Heart right ventricle (tissue), 16 donors: ENCODE results near the gene CNPY2. TPM values are rescaled to one million over a fixed set of nuclear protein-coding genes. Genes with fewer than 3 reads are reported as not detected.

Experiments
- ATAC-seq, 8 donors: fragments of 200-7000 bp; cut with Tn5 transposase; one replicate each; pipeline ENCODE4 v1.9.1; 2020; ENCODE audit warnings: mild to moderate bottlenecking in 8 of 8, moderate library complexity in 8 of 8, moderate number of reproducible peaks in 1 of 8
- DNase-seq, 2 donors: peaks; one replicate each; pipeline ENCODE4 v3.0.0-alpha.2; 2020
- H3K27ac ChIP-seq, 10 donors: fragments of 200-600 bp; sonication (generic) in 2 of 10; one replicate each; pipeline versions ENCODE4 v1.5.0 to v1.8.0; 2020 to 2022; ENCODE audit warnings: mild to moderate bottlenecking in 3 of 10
- H3K27me3 ChIP-seq, 7 donors: fragments of 200-600 bp; one replicate each; pipeline ENCODE4 v1.8.0; 2021 to 2022; ENCODE audit warnings: mild to moderate bottlenecking in 2 of 7
- H3K36me3 ChIP-seq, 9 donors: fragments of 200-600 bp; sonication (generic) in 1 of 9; one replicate each; pipeline versions ENCODE4 v1.5.0 to v1.8.0; 2020 to 2022; ENCODE audit warnings: mild to moderate bottlenecking in 2 of 9
- H3K4me1 ChIP-seq, 9 donors: fragments of 200-600 bp; sonication (generic) in 1 of 9; one replicate each; pipeline versions ENCODE4 v1.5.0 to v1.8.0; 2020 to 2022; ENCODE audit warnings: mild to moderate bottlenecking in 4 of 9
- H3K4me3 ChIP-seq, 10 donors: fragments of 200-600 bp; sonication (generic) in 2 of 10; one replicate each; pipeline versions ENCODE4 v1.5.0 to v1.8.0; 2020 to 2022; ENCODE audit warnings: mild to moderate bottlenecking in 7 of 10, moderate library complexity in 2 of 10
- H3K9me3 ChIP-seq, 11 donors: fragments of 200-600 bp in 10 of 11; sonication (generic) in 2 of 11; one replicate each; pipeline versions ENCODE4 v1.5.0 to v1.8.0; 2013 to 2022; ENCODE audit warnings: mild to moderate bottlenecking in 2 of 11, control low read depth in 1 of 11, moderate library complexity in 1 of 11
- WGBS, 2 donors: extraction: QIAGEN DNeasy Blood & Tissue Kit; methylation state at CpG; one replicate each; pipeline ENCODE4 v1.1.7; 2013; ENCODE audit warnings: inconsistent platforms in 1 of 2; 5-methylcytosine and 5-hydroxymethylcytosine counted together
- intact Hi-C, 10 donors: fragments of 100-400 bp; cut with DNase I; formaldehyde crosslinking; loops; one replicate each; pipeline versions ENCODE4 v1.11.1 to v1.14.2; 2022
- polyA plus RNA-seq, 2 donors: library from polyadenylated mRNA; stranded (reverse); fragments of 200-250 nt; gene quantifications; one replicate each; pipeline ENCODE4 v1.2.3, GENCODE V29; 2013
- total RNA-seq, 10 donors: library from RNA; stranded (reverse); fragmentation: NEBNext Ultra II Directional in 3 of 10; extraction: Animal tissue kit (Norgen Biotek cat#: 25700) in 3 of 10; gene quantifications; one replicate each; pipeline versions ENCODE4 v1.2.1 to v1.2.4, GENCODE V29; 2021 to 2023
- TF ChIP-seq, protein P1 (sequence below), 9 donors: fragments of 200-600 bp; sonication (generic) in 2 of 9; IDR thresholded peaks; one replicate each; pipeline versions ENCODE4 v1.5.0 to v1.8.0; 2021 to 2022; ENCODE audit warnings: antibody characterized with exemption in 9 of 9, mild to moderate bottlenecking in 5 of 9, moderate library complexity in 1 of 9
- donor health status: Arrhythmogenic right ventricular cardiomyopathy.
- donor health status: ischemic (EF 13 %, LVEDD 7.1; RV severe dilation, severe dysfunction).
- donor health status: healthy with polysubstance abuse.
- donor health status: DM: no; HTN: yes; CAD: no.
- donor health status: DM: no; HTN: no; CAD: no.
- donor health status: ischemic (EF 25% LVEDD 6.9; RV normal size, moderate dysfunction).
- donor health status: ischemic (EF 25% LVEDD 5.7; RV mildly dilated, moderate dysfunction).
- donor health status: healthy.
- donor health status: DM: yes; HTN: yes; CAD: no.
- donor health status: Ischemic cardiomyopathy.
- donor health status: ischemic (EF 35%, LVEDD 5.7; RV mildly dilated, moderate dysfunction).
- donor health status: nonischemic (EF 11% LVEDD 7.7; RV severe dilation, severe dysfunction).
- donor health status: DM: yes; HTN: yes; CAD: no.
- donor health status: PGD.
- donor health status: ischemic (EF 29% LVEDD 5.4; RV normal size, mild dysfunction).
- donor health status: nonischemic (EF 23%, LVEDD 6.1; RV moderate dilation, normal function).

CNPY2 gene
- total and polyA plus RNA-seq, 12 donors = 22.3 to 88.2 (median 40.5) TPM

DNA sequence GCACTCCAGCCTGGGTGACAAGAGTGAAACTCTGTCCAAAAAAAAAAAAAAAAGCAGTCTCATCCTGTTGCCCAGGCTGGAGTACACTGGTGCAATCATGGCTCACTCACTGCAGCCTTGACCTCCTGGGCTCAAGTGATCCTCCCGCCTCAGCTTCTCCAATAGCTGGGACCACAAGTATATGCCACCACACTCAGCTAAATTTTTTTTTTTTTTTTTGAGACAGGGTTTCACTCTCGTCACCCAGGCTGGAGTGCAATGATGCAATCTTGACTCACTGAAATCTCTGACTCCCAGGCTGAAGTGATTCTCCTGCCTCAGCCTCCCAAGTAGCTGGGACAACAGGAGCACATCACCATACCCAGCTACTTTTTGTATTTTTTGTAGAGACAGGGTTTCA, 5.2 kb upstream of the CNPY2 start:
- TF ChIP-seq, protein P1, sequence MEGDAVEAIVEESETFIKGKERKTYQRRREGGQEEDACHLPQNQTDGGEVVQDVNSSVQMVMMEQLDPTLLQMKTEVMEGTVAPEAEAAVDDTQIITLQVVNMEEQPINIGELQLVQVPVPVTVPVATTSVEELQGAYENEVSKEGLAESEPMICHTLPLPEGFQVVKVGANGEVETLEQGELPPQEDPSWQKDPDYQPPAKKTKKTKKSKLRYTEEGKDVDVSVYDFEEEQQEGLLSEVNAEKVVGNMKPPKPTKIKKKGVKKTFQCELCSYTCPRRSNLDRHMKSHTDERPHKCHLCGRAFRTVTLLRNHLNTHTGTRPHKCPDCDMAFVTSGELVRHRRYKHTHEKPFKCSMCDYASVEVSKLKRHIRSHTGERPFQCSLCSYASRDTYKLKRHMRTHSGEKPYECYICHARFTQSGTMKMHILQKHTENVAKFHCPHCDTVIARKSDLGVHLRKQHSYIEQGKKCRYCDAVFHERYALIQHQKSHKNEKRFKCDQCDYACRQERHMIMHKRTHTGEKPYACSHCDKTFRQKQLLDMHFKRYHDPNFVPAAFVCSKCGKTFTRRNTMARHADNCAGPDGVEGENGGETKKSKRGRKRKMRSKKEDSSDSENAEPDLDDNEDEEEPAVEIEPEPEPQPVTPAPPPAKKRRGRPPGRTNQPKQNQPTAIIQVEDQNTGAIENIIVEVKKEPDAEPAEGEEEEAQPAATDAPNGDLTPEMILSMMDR (IDR thresholded peaks at IDR 0.05) = no peak
- peaks cover 0 to 87% (median 66%) of the 10 kb centered on the region in 9 donors for H3K36me3 ChIP-seq
- WGBS, 2 donors = 93 to 100% methylated on average over 2 of the region's 2 CpGs

GRCh38 chr12:56317675-56318074, 1.9 kb upstream of the CNPY2 start:
- H3K36me3 ChIP-seq = peaks cover 0 to 74% (median 36%) of the 10 kb centered on the region in 9 donors
- TF ChIP-seq, protein P1 (IDR thresholded peaks at IDR 0.05) = no peak
- ATAC-seq (no peak), DNase-seq (no peak)
- peaks cover 7 to 23% (median 16%) of the 10 kb centered on the region in 9 donors for H3K4me1 ChIP-seq
- H3K27me3 ChIP-seq = no peaks in the 10 kb centered on the region
- intact Hi-C loops = loop anchor here in 5 of 10 donors (2.0 to 10.0 kb wide), 3 partner anchors 17 to 147 kb away; partner anchors contain the start of genes SPRYD4 (in 4 of the 5) and CS (in 1 of the 5)
- H3K4me3 ChIP-seq = no peak overlapping the region
- no peak overlapping the region for H3K27ac ChIP-seq
- H3K9me3 ChIP-seq = no peaks in the 10 kb centered on the region
- WGBS, 2 donors = 94% methylated on average over 3 of the region's 3 CpGs

More for the DNA sequence above, 5.2 kb upstream of the CNPY2 start:
- ATAC-seq = no peak
- no peaks in the 10 kb centered on the region for H3K27me3 ChIP-seq
- no peak overlapping the region for H3K27ac ChIP-seq
- no peak overlapping the region for H3K4me3 ChIP-seq
- DNase-seq = no peak
- intact Hi-C loops = no loop called here
- H3K4me1 ChIP-seq = peaks cover 0 to 8% (median 6%) of the 10 kb centered on the region in 9 donors
- H3K9me3 ChIP-seq = no peaks in the 10 kb centered on the region

DNA sequence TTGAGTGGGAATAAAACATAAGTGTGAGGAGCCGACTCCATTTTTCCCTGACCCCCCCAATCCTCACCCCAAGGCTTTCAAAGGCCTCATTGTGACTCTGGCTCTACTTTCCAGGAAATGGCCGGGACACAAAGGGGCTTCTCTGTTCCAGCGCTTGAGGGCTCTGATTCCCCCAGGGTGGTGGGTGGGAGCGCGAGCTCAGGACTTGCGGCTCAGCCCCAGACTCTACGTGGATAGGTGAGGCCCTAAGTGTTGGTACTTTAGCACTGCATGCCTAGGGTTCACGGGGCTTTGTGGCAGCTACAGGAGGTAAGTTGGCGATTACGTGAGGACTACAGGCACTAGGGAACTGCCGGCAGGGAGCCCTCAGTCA, 553 bp downstream of the CNPY2 start:
- no peaks in the 10 kb centered on the region for H3K9me3 ChIP-seq
- intact Hi-C loops = loop anchor here in 5 of 10 donors (5.0 to 10.0 kb wide), 2 partner anchors 42 to 150 kb away; partner anchors contain the start of gene SPRYD4 (in 4 of the 5)
- ATAC-seq = peak in 6 of 8 donors; percentile 0 to 6 (median 2)
- 2 to 3% methylated on average over 11 of the region's 11 CpGs for WGBS, 2 donors
- TF ChIP-seq, protein P1 (IDR thresholded peaks at IDR 0.05) = no peak
- peak in 1 of 2 donors; percentile 11 for DNase-seq
- peaks cover 7 to 23% (median 16%) of the 10 kb centered on the region in 9 donors for H3K4me1 ChIP-seq
- peaks cover 0 to 74% (median 38%) of the 10 kb centered on the region in 9 donors for H3K36me3 ChIP-seq
- peak overlapping the region; percentile 88 to 98 (median 94) for H3K27ac ChIP-seq
- peak overlapping the region; percentile 61 to 99 (median 94) for H3K4me3 ChIP-seq
- H3K27me3 ChIP-seq = no peaks in the 10 kb centered on the region

- WGBS, 2 donors = 93 to 95% methylated on average over 12 of the region's 12 CpGs
- TF ChIP-seq, protein P1 (IDR thresholded peaks at IDR 0.05) = no peak
- ATAC-seq (no peak), DNase-seq (no peak)
- Histone ChIP-seq H3K27ac (no peak overlapping the region), H3K4me1 (peaks cover 7 to 15% (median 11%) of the 10 kb centered on the region in 9 donors), H3K36me3 (peaks cover 0 to 88% (median 28%) of the 10 kb centered on the region in 9 donors), H3K4me3 (no peak overlapping the region), H3K9me3 (no peaks in the 10 kb centered on the region), H3K27me3 (no peaks in the 10 kb centered on the region)
- intact Hi-C loops = loop anchor here in 4 of 10 donors (10.0 kb wide), 1 partner anchor 154 kb away; the partner anchor contains the start of gene SPRYD4 (in 4 of the 4)
These were observed 4.8 kb downstream of the CNPY2 start for GRCh38 chr12:56311003-56311402.
